Loucy (cell line): ENCODE measurements around the gene IL1RAPL2.

ENCODE experiments used
- H2AFZ ChIP-seq: fragments of 200-600 bp; sonication (generic); 2 replicates; pipeline ENCODE4 v1.6.0; 2016; ENCODE audit warnings: antibody characterized with exemption, mild to moderate bottlenecking, low read length, moderate library complexity
- H3F3A ChIP-seq: fragments of 200-600 bp; 2 replicates; pipeline ENCODE4 v1.6.0; 2016; ENCODE audit warnings: antibody characterized with exemption, low read depth, mild to moderate bottlenecking
- H3K27me3 ChIP-seq: fragments of 200-600 bp; sonication (generic); 2 replicates; pipeline ENCODE4 v1.6.1; 2014; ENCODE audit warnings: low read length, mild to moderate bottlenecking; ENCODE audit not compliant: insufficient read depth, poor library complexity, severe bottlenecking
- H3K36me3 ChIP-seq: fragments of 200-600 bp; sonication (generic); 2 replicates; pipeline ENCODE4 v1.6.1; 2016; ENCODE audit warnings: low read length; ENCODE audit not compliant: insufficient read depth
- H3K4me1 ChIP-seq: fragments of 200-600 bp; sonication (generic); 2 replicates; pipeline ENCODE4 v1.5.1; 2014; ENCODE audit warnings: low read length, mild to moderate bottlenecking; ENCODE audit not compliant: insufficient read depth, poor library complexity, severe bottlenecking
- H3K4me2 ChIP-seq: fragments of 200-600 bp; sonication (generic); 2 replicates; pipeline ENCODE4 v1.6.0; 2014; ENCODE audit warnings: antibody characterized with exemption, low read length, low read depth, mild to moderate bottlenecking; ENCODE audit not compliant: poor library complexity, severe bottlenecking
- H3K4me3 ChIP-seq: fragments of 200-600 bp; sonication (generic); 2 replicates; pipeline ENCODE4 v1.5.1; 2014; ENCODE audit warnings: low read length, mild to moderate bottlenecking, mixed read lengths; ENCODE audit not compliant: poor library complexity, severe bottlenecking
- H3K79me2 ChIP-seq: fragments of 200-600 bp; sonication (generic); 2 replicates; pipeline ENCODE4 v1.6.1; 2014; ENCODE audit warnings: low read length; ENCODE audit not compliant: insufficient read depth
- H3K9ac ChIP-seq: fragments of 200-600 bp; sonication (generic); 2 replicates; pipeline ENCODE4 v1.6.0; 2014; ENCODE audit warnings: mild to moderate bottlenecking, low read depth, low read length, moderate library complexity; ENCODE audit not compliant: poor library complexity, severe bottlenecking
- H3K9me2 ChIP-seq: fragments of 200-600 bp; sonication (generic); replicated peaks from 2 replicates; pipeline ENCODE4 v1.6.1; 2016; ENCODE audit warnings: low read depth, low read length, mixed read lengths
- H3K9me3 ChIP-seq: fragments of 200-600 bp; sonication (generic); 2 replicates; pipeline ENCODE4 v1.6.1; 2014; ENCODE audit warnings: mild to moderate bottlenecking, antibody characterized with exemption, low read length, low read depth; ENCODE audit not compliant: insufficient read depth
- H4K20me1 ChIP-seq: fragments of 200-600 bp; sonication (generic); 2 replicates; pipeline ENCODE4 v1.6.0; 2014; ENCODE audit warnings: antibody characterized with exemption, low read length, mild to moderate bottlenecking; ENCODE audit not compliant: insufficient read depth, poor library complexity, severe bottlenecking
- CTCF ChIP-seq: fragments of 200-600 bp; sonication (generic); conservative IDR thresholded peaks from 2 replicates; pipeline ENCODE4 v1.5.1; 2014; ENCODE audit warnings: mild to moderate bottlenecking, antibody characterized with exemption, low read length
- EZH2phosphoT487 ChIP-seq: fragments of 200-600 bp; IDR thresholded peaks from 2 replicates; pipeline ENCODE4 v1.6.1; 2018; ENCODE audit warnings: antibody characterized with exemption, mild to moderate bottlenecking, moderate library complexity, borderline replicate concordance

Gene IL1RAPL2

GRCh38 chrX:105646592-105647372, 1080.8 kb downstream of the IL1RAPL2 start:
- Histone ChIP-seq H3K4me1 (no peaks in the 10 kb centered on the region), H4K20me1 (no peaks in the 10 kb centered on the region), H3K9ac (no peak overlapping the region), H3F3A (no peaks in the 10 kb centered on the region), H3K4me2 (no peak overlapping the region), H3K36me3 (no peaks in the 10 kb centered on the region), H3K4me3 (no peak overlapping the region), H3K79me2 (no peaks in the 10 kb centered on the region), H3K9me2 (no peaks in the 10 kb centered on the region), H3K9me3 (no peaks in the 10 kb centered on the region), H3K27me3 (no peaks in the 10 kb centered on the region), H2AFZ (no peak overlapping the region)
- TF ChIP-seq CTCF (no peak), EZH2phosphoT487 (no peak)

- Histone ChIP-seq H2AFZ (no peak overlapping the region), H3K4me1 (no peaks in the 10 kb centered on the region), H3K4me2 (no peak overlapping the region), H3K27me3 (no peaks in the 10 kb centered on the region), H3K9me2 (no peaks in the 10 kb centered on the region), H3K4me3 (no peak overlapping the region), H3K36me3 (no peaks in the 10 kb centered on the region), H3K9ac (no peak overlapping the region), H3F3A (no peaks in the 10 kb centered on the region), H3K79me2 (no peaks in the 10 kb centered on the region), H3K9me3 (no peaks in the 10 kb centered on the region), H4K20me1 (no peaks in the 10 kb centered on the region)
- TF ChIP-seq EZH2phosphoT487: no peak
- no peak for TF ChIP-seq CTCF
Measured at GRCh38 chrX:105647749-105648148, 1081.8 kb downstream of the IL1RAPL2 start.

GRCh38 chrX:105648732-105649131, 1082.7 kb downstream of the IL1RAPL2 start:
- H2AFZ ChIP-seq: no peak overlapping the region
- no peaks in the 10 kb centered on the region for H3K9me2 ChIP-seq
- no peaks in the 10 kb centered on the region for H3K36me3 ChIP-seq
- no peaks in the 10 kb centered on the region for H3K79me2 ChIP-seq
- TF ChIP-seq CTCF (no peak), EZH2phosphoT487 (no peak)
- no peak overlapping the region for H3K9ac ChIP-seq
- no peaks in the 10 kb centered on the region for H3F3A ChIP-seq
- no peaks in the 10 kb centered on the region for H4K20me1 ChIP-seq
- no peaks in the 10 kb centered on the region for H3K27me3 ChIP-seq
- no peaks in the 10 kb centered on the region for H3K4me1 ChIP-seq
- no peak overlapping the region for H3K4me3 ChIP-seq
- H3K4me2 ChIP-seq: no peak overlapping the region
- H3K9me3 ChIP-seq: no peaks in the 10 kb centered on the region
